Hematopoietic multipotent progenitor cell treated with erythropoietin and hydrocortisone succinate and interleukin-3 and kit ligand, for 6 days (in vitro differentiated cells): ENCODE results near the gene HTT-AS.
A peak's percentile ranks its signal among the peaks of the same experiment; 100 is the strongest.

Source experiments
- DNase-seq: peaks from one replicate; pipeline ENCODE4 v3.0.0-alpha.2; 2015

The HTT-AS gene

DNA sequence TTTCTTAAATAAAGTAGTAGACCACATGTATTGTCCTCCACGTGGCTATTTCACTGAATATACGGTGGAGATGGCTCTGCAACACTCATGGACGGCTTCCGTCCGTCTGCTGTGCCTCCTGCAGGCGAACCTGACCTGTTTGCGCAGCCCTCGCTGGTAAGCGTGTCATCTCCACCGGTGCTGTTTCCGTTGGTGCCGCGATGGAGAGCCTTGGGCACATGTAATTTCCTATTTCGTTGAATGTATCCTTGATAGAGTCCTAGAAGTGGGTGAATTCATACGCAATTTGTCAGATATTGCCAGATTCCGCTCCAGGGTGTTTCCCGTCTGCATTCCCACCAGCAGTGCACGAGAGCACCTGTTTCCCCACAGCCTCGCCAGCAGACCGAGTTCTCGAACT lies 48.5 kb downstream of the HTT-AS start:
- DNase-seq: no peak

DNA sequence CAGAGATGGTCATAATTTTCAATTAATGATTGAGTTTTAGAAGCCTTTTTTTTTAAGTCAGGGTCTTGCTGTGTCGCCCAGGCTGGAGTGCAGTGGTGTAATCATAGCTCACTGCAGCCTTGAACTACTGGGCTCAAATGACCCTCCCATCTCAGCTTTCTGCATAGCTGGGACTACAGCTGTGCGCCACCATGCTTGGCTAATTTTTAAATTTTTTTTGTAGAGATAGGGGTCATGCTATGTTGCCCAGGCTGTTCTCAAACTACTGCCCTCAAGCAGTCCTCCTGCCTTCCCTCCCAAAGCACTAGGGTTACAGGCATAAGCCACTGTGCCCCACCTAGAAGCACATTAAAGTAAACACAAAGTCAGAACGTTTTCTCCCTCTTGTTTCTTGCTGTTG lies 51.7 kb downstream of the HTT-AS start:
- no peak for DNase-seq

DNA sequence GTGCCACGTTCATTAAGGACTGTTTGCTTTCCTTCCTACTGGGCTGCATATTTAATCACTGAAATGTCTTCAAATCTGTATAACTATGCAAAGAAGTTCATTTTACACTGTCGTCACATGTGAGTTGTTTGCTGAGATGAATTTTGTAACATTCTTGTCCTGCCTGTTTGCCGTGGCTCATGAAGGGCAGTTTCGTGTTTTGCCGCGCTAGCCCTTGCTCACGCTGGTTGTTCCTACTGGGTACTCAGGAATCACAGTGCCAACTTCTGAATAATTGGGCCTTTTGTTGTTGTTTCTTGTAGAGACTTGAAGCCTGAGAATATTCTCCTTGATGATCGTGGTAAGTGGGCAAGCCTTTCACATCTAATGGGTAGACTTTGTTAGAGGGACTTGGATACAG lies 52.2 kb downstream of the HTT-AS start:
- no peak for DNase-seq

DNA sequence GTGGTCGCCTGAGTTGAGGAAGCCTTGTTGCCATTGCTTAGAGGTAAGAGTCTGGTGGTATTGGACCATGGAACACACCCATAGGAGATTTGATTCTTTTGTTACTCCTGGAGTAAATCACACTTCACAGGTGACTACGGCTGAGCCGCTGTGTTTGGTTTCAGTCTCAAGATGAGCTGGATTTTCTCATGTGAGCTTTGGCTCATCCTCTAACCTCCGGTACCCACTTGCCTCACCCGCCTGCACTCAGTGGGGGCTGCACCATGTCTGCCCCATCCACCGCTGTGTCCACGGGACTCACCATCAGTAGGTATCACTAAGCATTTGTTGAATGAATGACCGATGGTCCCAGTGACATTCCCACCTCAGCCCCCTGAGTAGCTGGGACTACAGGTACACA lies 52.7 kb downstream of the HTT-AS start:
- DNase-seq: no peak

DNA sequence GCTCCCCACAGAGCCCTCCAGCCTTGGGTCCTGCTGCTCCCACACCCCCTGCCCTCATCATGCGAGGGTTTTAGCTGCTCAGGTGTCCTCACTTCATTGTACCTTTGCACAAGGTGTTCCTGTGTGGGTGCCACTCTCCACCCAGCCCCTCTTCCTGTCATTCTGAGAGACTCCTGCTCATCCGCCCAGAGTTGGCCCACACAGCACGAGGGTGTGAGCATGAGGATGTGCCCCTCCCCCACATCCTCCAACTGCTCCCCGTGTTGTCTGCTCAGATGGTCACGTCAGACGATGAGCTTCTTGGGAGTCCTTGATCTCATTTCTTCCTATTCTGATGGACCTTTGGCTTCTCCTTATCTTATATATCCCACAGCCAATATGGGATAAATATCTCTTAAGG lies 53.2 kb downstream of the HTT-AS start:
- DNase-seq: no peak

DNA sequence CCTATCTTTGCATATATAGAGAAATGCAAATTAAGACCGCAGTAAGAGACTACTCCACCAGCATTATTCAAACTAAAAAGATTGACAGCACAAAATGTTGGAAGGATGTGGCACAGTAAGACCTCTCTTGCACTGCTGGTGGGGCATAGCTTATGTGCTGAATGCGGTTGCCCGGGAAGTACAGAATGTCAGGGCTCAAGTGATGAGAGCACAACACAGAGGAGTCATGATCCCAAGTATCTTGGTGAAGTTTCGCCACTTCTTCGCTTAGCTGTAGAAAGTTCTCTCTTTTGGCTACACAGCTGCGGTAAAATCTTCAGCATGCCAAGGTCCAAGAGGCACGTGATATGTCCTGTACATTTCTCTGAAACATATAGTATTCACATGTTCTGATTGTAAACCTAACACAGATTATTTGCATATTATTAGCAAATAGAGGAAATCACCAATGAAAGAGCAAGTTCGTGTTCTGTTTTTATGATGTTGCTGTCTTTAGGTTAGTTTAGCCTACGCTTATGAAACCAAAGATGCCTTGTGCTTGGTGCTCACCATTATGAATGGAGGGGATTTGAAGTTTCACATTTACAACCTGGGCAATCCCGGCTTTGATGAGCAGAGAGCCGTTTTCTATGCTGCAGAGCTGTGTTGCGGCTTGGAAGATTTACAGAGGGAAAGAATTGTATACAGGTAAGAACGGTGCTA lies 55.0 kb downstream of the HTT-AS start:
- no peak for DNase-seq

DNA sequence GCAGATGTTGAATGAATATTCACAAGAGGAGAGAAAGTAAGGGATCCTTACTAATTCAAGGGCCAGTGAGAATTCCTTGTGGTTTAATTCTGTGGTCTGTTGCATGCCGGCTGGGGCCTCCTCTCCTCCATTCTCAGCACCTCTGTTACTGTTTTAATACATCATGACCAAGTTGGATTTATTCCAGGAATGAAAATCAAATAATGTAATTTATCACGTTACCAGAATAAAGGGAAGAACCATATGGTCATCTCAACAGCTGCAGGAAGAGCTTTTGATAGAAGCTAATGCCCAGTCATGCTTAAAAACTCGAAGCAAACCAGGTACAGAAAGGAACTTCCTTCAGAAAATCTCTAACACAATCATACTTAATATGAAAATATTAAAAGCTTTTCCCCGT lies 56.8 kb downstream of the HTT-AS start:
- DNase-seq: no peak

DNA sequence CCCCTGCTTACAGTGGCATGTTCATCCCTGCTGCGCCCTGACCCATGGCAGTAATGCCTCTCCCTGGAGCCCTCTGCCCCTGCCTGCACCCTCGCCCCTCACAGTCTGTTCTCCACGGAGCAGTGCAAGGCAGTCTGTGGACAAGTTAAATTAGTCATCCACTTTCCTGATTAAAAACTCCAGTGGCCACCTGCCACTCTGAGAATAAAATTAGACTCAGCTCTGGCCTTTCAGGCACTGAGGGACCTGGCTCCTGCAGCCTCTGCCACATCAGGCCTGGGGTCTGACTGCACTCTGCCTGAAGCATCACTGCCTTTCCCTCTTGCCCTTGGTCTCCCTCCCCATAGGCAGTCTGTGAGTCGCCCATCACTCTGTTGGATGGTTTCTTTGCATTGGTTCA lies 57.4 kb downstream of the HTT-AS start:
- DNase-seq: no peak

DNA sequence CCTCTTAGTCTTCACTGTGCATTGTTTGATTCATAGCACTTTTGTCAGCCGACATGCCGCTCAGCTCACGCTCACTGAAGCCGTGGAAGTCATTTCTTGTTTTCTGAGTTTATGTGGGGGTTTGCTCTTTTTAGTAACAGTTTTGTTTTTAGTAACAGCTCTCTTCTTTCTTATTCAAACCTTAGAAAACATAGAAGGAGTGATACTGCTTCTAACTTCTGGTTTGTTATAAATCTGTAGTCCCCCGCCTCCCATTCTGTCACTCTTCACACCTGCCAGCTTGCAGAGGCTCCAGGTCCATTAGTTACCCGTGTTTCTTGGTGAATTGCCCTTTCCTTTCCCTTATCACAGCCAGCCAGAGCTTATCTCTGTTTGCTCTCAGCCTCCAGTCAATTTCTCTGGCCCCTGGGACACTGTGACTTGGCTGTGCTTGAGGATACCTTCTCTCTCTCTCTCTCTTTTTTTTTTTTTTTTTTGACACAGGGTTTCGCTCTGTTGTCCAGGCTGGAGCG lies 60.4 kb downstream of the HTT-AS start:
- DNase-seq: peak; percentile 67
